Stimulated activated CD8-positive, alpha-beta memory T cell treated with anti-CD3 and anti-CD28 coated beads, Interleukin-15, amount 100 ng/mL, for 4 hours (primary cell): ENCODE results near the gene MIEF1.

Experiments
- DNase-seq, 2 donors: peaks; one replicate each; pipeline ENCODE4 v3.0.0-alpha.2; 2020; ENCODE audit warnings: low read depth in 2 of 2

Gene MIEF1

GRCh38 chr22:39502109-39502788, at the start of gene MIEF1:
TSS of gene MIEF1 (plus strand) at chr22:39502290. CDS start at chr22:39511295, 9,005 bp downstream.
- DNase-seq = peak; percentile 79 to 84

GRCh38 chr22:39452740-39453040, 49.4 kb upstream of the MIEF1 start:
- DNase-seq = no peak

- DNase-seq = no peak
These were observed 48.2 kb upstream of the MIEF1 start for GRCh38 chr22:39453765-39454378.

- DNase-seq = no peak
These were observed 47.7 kb upstream of the MIEF1 start for GRCh38 chr22:39454385-39454871.

GRCh38 chr22:39456522-39457197, 45.4 kb upstream of the MIEF1 start, which contains the start of gene MGAT3:
TSS of gene MGAT3 (plus strand) at chr22:39457012. CDS start at chr22:39487348, 30,336 bp downstream.
- no peak for DNase-seq

GRCh38 chr22:39457198-39457555, 44.9 kb upstream of the MIEF1 start:
- no peak for DNase-seq

GRCh38 chr22:39457556-39458443, 44.3 kb upstream of the MIEF1 start:
- no peak for DNase-seq

- no peak for DNase-seq
These were observed 43.5 kb upstream of the MIEF1 start for GRCh38 chr22:39458444-39459083.

- no peak for DNase-seq
These were observed 42.4 kb upstream of the MIEF1 start for GRCh38 chr22:39459681-39460080.

GRCh38 chr22:39462443-39463221, 39.5 kb upstream of the MIEF1 start:
- DNase-seq = no peak

- DNase-seq = no peak
These were observed 38.8 kb upstream of the MIEF1 start for GRCh38 chr22:39463277-39463676.

GRCh38 chr22:39463931-39464390, 38.1 kb upstream of the MIEF1 start:
- no peak for DNase-seq

GRCh38 chr22:39466228-39467006, 35.7 kb upstream of the MIEF1 start:
- no peak for DNase-seq

- DNase-seq = no peak
These were observed 34.6 kb upstream of the MIEF1 start for GRCh38 chr22:39467390-39467895.

- no peak for DNase-seq
These were observed 33.4 kb upstream of the MIEF1 start for GRCh38 chr22:39468487-39469325.

GRCh38 chr22:39469326-39469680, 32.8 kb upstream of the MIEF1 start:
- DNase-seq = no peak

- DNase-seq = no peak
These were observed 32.2 kb upstream of the MIEF1 start for GRCh38 chr22:39469681-39470450.
